ENCODE measurements around the gene MAGI1. TPM values are rescaled to one million over a fixed set of nuclear protein-coding genes. Genes with fewer than 3 reads are reported as not detected.
"Not testable (repeated sequence)": the region's sequence is repeated elsewhere in the genome, so short reads cannot be mapped to it uniquely, and the experiment has no call there.

The MAGI1 gene
- polyA plus RNA-seq, 3 donors, result 28.3 to 29.7 (median 29.3) TPM

GRCh38 chr3:65914740-65915367 lies 123.9 kb downstream of the MAGI1 start:
- no peak for DNase-seq (ENCODE audit: low read depth in 3 of 3, low spot score in 2 of 3)

DNA sequence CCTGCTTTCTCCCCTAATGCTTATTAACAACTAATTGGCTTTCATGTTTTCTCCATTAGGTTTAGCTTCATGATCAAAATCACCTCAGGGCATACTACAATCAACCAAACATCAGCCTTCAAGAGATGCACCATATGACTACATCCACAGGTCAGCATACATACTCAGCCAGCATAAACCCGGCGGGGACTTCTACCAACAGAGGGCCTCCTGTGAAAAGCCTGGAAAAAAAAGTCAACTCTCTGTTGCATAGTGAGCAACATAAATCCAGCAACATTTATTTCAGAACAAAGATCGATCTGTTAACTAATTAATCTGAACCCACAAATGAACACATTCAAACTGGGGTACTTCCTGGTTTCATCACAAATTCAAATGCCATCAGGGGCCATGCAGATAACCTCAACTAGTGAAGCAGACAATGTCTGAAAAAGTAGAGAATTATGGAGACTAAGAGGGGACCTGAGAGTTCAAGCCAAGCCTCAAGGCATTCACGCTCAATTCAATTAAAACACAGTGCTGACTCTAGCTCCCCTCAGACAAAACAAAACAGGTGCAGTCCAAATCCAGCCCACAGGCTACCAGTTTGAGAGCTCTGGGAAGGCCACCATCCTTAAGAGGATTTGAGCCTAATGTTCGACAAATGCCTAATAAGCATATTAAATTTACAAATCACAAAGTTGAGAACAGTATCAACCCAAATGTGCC lies 124.5 kb downstream of the MAGI1 start:
- DNase-seq (ENCODE audit: low read depth in 3 of 3, low spot score in 2 of 3), result no peak

DNA sequence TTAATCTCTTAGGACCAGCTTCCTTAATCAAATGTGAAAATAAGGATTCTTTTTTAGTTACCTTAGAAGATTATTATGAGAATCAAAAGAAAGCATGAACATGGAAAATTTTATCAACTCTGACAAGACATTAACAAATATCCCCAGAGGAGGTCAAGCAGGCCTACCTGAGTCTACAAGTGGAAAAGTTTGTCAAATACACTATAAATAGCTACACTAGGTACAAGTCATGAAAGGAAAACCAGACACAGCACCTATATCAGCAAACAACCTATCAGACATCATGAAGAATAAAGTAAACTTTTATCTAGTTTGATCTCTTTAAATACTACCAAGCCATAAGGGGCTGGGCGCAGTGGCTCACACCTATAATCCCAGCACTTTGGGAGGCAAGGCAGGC lies 126.1 kb downstream of the MAGI1 start:
- no peak for DNase-seq (ENCODE audit: low read depth in 3 of 3, low spot score in 2 of 3)

GRCh38 chr3:65908588-65908987 lies 130.1 kb downstream of the MAGI1 start:
- no peak for DNase-seq (ENCODE audit: low read depth in 3 of 3, low spot score in 2 of 3)

- DNase-seq (ENCODE audit: low read depth in 3 of 3, low spot score in 2 of 3), result no peak
These were observed 131.2 kb downstream of the MAGI1 start for GRCh38 chr3:65907232-65908130.

GRCh38 chr3:65905771-65906170 lies 132.9 kb downstream of the MAGI1 start:
- DNase-seq (ENCODE audit: low read depth in 3 of 3, low spot score in 2 of 3), result no peak

DNA sequence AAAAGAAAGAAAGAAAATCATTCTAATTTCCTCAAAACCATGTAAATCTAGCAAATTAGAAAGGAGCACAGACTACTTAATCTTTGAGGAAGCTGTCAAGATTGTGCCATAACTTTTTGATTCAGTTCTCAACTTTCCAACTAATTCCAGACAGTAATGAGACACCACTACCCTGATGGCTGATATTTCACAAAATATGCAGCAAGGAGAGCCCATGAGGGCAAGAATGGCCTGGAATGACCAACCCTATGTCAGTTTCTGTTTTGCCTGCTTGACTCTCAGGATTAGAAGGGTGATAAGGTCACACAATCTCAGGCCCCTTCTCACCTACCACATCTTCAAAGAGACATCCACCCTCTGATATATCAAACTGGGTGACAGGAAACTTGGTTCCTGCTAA lies 134.7 kb downstream of the MAGI1 start:
- no peak for DNase-seq (ENCODE audit: low read depth in 3 of 3, low spot score in 2 of 3)

- peak in 1 of 3 donors; percentile 44 for DNase-seq (ENCODE audit: low read depth in 3 of 3, low spot score in 2 of 3)
These were observed 136.4 kb downstream of the MAGI1 start for GRCh38 chr3:65902304-65902793.

DNA sequence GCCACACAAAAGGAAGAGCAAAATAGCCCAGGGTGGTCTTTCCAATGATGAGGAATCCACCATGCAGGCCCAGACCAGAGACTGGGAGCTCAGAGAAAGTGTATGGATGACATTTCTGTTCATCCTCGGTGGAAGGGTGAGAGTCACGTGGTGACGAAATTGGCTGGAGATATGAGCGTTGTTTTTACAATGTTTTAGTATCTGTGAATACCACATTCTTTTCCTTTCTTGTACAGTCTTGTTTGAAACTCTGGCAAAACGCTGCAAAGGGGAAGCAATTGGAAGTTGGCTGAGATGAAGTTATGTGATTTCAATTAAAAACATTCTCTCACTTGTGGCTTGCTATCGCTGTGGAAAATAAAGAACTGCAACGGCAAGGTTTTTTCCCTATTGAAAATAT lies 137.5 kb downstream of the MAGI1 start:
- DNase-seq (ENCODE audit: low read depth in 3 of 3, low spot score in 2 of 3), result no peak

GRCh38 chr3:65899226-65899625 lies 139.5 kb downstream of the MAGI1 start:
- no peak for DNase-seq (ENCODE audit: low read depth in 3 of 3, low spot score in 2 of 3)

DNA sequence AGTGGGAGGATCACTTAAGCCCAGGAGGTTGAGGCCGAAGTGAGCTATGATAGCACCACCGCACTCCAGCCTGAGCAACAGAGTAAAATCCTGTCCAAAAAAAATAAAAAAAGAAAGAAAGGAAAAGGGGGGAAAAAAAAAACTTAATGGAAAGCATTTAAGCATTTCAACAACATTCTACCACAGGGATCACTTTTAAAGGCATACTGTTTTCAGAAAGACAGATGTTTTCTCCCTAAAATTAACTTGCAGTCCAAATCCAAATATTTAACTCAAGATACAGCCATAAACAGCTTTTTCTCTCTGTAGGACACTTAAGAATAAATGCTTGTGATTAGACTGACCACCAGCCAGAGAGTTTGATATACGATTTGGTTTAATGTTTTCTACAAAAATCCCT lies 141.0 kb downstream of the MAGI1 start:
- no peak for DNase-seq (ENCODE audit: low read depth in 3 of 3, low spot score in 2 of 3)

DNA sequence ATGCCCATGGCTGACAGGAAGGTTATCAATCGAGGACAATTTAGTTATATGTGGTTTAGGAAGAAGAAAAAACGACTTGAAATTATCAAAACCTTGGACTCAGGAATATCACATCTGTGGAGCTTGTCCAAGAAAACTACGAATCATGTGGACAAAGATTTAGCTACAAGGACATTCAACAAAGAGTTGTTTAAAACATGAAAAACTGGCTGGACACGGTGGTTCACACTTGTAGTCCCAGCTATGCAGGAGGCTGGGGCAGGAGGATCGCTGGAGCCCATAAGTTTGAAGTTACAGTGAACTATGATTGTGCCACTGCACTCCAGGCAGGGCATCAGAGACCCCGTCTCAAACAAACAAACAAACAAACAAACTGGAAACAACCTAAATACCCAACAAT lies 142.4 kb downstream of the MAGI1 start:
- DNase-seq (ENCODE audit: low read depth in 3 of 3, low spot score in 2 of 3), result no peak

GRCh38 chr3:65894679-65895453 lies 143.9 kb downstream of the MAGI1 start:
- no peak for DNase-seq (ENCODE audit: low read depth in 3 of 3, low spot score in 2 of 3)

DNA sequence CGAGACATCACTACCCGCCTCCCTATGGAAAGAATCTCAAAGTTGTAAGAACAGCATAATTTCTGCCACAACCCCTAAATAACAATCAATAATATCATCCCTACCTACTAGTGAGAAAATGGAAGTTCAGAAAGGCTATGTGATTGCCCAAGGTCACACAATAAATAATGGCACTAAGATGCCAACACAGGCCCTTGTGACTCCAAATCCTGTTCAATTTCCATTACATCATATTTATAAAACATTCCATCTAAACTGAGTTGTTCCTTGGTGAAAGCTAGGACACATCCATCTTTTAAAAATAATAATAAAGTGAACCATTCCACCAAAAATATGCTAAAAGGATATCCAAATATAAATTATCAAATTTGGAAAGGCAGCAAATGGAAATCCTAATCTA lies 144.6 kb downstream of the MAGI1 start:
- DNase-seq (ENCODE audit: low read depth in 3 of 3, low spot score in 2 of 3), result no peak

GRCh38 chr3:65893631-65894030 lies 145.1 kb downstream of the MAGI1 start:
- DNase-seq (ENCODE audit: low read depth in 3 of 3, low spot score in 2 of 3), result no peak

DNA sequence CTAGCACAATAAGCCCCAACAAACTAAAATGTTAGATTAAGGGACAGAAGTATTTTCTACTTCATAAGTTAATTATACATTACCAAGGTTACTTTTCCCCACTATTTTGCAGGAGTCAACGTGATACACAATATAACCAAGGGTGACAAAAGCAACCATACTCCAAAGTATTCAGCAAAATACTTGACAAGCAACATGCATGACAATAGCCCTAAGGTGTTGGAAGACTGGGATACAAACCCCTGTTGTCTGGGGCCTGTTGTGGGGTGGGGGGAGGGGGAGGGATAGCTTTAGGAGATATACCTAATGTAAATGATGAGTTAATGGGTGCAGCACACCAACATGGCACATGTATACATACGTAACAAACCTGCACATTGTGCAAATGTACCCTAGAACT lies 147.2 kb downstream of the MAGI1 start:
- DNase-seq (ENCODE audit: low read depth in 3 of 3, low spot score in 2 of 3), result not testable (repeated sequence)

- no peak for DNase-seq (ENCODE audit: low read depth in 3 of 3, low spot score in 2 of 3)
These were observed 148.4 kb downstream of the MAGI1 start for GRCh38 chr3:65890328-65890727.

GRCh38 chr3:65889707-65890099 lies 149.0 kb downstream of the MAGI1 start:
- no peak for DNase-seq (ENCODE audit: low read depth in 3 of 3, low spot score in 2 of 3)

GRCh38 chr3:65888980-65889706 lies 149.6 kb downstream of the MAGI1 start:
- DNase-seq (ENCODE audit: low read depth in 3 of 3, low spot score in 2 of 3), result no peak

GRCh38 chr3:65888196-65888595 lies 150.5 kb downstream of the MAGI1 start:
- no peak for DNase-seq (ENCODE audit: low read depth in 3 of 3, low spot score in 2 of 3)

Data from right renal cortex interstitium (tissue), 3 donors.